SK-N-SH treated with all-trans-retinoic acid at 6 μM for 48 hours (cell line): Measurements from ENCODE around the gene FOXO1.

Experiments used
- ISL1 ChIP-seq: fragments of 250-450 bp; sonication (Bioruptor Pico); IDR thresholded peaks from 2 replicates; pipeline ENCODE4 v2.1.2; 2022; ENCODE audit warnings: mild to moderate bottlenecking, moderate library complexity
- ZC3H10 ChIP-seq: fragments of 250-450 bp; sonication (Bioruptor Pico); IDR thresholded peaks from 2 replicates; pipeline ENCODE4 v1.5.1; 2021; ENCODE audit warnings: mild to moderate bottlenecking, moderate library complexity
- ZFP3 ChIP-seq: fragments of 250-450 bp; sonication (Bioruptor Pico); IDR thresholded peaks from 2 replicates; pipeline ENCODE4 v1.5.0; 2020; ENCODE audit warnings: mild to moderate bottlenecking, moderate library complexity

DNA sequence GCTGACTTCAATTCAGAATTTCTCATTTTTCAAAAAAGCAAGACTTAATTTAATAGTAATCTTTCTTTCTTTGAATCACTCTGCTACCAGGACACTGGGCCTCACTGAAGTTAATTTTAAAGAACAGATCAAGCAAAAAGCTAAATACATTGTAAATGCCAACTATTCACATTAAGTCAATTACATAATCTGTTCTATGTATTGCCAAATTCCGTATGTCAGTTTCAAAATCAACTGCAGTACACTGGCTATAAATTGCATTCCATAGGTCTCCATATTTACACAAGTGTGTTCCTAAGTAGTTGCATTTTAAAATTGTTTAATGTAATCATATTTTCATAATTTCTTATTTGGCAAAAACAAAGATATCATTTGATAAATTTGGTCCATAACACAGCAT lies 10.1 kb downstream of the FOXO1 start:
- no peak for TF ChIP-seq ZC3H10 (CRISPR knock-in tag)
- TF ChIP-seq ZFP3 = no peak
- peak; percentile 88 for TF ChIP-seq ISL1 (CRISPR knock-in tag)
